ENCODE data around the gene CHI3L1.

Gene CHI3L1

DNA sequence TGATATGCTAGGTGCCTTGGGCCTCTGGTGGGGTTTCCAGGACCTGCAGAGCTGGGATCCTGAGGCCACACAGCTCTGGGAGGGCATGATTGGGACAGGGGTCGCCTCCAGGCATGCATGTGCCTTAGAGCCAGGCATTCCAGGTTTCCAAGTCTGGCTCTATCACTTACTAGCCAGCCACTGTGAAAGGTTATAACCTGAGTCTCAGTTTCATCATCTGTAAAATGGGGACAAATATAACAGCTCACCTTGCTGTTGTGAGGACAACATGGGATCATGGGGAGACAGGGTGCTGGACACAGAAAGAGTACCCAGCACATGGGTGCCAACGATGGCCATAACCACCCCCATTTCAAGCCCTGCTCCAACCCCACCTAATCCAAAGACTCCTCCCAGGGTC is 2.7 kb downstream of the CHI3L1 start:
- no peak for DNase-seq (ENCODE audit: low spot score)
- Histone ChIP-seq H3K4me3 (no peak overlapping the region), H3K27ac (no peak overlapping the region)
- TF ChIP-seq, protein P1, sequence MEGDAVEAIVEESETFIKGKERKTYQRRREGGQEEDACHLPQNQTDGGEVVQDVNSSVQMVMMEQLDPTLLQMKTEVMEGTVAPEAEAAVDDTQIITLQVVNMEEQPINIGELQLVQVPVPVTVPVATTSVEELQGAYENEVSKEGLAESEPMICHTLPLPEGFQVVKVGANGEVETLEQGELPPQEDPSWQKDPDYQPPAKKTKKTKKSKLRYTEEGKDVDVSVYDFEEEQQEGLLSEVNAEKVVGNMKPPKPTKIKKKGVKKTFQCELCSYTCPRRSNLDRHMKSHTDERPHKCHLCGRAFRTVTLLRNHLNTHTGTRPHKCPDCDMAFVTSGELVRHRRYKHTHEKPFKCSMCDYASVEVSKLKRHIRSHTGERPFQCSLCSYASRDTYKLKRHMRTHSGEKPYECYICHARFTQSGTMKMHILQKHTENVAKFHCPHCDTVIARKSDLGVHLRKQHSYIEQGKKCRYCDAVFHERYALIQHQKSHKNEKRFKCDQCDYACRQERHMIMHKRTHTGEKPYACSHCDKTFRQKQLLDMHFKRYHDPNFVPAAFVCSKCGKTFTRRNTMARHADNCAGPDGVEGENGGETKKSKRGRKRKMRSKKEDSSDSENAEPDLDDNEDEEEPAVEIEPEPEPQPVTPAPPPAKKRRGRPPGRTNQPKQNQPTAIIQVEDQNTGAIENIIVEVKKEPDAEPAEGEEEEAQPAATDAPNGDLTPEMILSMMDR (IDR thresholded peaks at IDR 0.05) = no peak

DNA sequence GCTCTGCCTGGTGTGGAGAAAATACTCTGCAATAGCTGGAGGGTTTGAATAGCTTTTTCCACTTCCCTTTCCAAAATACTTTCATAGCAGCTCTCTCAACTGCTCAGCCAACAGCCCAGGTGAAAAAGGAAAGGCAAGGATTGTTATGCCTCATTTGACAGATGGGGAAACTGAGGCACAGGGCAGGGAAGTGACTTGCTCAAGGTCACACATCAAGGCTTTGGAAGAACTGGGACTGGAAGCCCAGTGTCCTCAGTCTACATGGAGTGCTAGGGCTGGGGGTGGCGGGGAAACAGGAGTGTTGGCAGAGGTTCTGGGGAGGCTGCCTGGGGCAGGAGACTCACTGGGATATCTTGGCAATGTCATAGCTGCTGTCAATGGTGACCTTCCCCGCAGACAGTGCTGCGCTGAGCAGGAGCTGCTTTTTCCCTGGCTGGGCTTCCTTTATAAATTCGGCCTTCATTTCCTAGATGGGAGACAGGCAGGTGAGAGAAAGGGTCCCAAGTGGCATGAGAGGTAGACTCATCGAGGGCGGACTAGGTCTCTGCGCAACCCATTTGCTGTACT is 4.0 kb downstream of the CHI3L1 start:
- no peak for DNase-seq (ENCODE audit: low spot score)
- TF ChIP-seq, protein P1 (IDR thresholded peaks at IDR 0.05) = no peak
- no peak overlapping the region for H3K4me3 ChIP-seq
- no peak overlapping the region for H3K27ac ChIP-seq

DNA sequence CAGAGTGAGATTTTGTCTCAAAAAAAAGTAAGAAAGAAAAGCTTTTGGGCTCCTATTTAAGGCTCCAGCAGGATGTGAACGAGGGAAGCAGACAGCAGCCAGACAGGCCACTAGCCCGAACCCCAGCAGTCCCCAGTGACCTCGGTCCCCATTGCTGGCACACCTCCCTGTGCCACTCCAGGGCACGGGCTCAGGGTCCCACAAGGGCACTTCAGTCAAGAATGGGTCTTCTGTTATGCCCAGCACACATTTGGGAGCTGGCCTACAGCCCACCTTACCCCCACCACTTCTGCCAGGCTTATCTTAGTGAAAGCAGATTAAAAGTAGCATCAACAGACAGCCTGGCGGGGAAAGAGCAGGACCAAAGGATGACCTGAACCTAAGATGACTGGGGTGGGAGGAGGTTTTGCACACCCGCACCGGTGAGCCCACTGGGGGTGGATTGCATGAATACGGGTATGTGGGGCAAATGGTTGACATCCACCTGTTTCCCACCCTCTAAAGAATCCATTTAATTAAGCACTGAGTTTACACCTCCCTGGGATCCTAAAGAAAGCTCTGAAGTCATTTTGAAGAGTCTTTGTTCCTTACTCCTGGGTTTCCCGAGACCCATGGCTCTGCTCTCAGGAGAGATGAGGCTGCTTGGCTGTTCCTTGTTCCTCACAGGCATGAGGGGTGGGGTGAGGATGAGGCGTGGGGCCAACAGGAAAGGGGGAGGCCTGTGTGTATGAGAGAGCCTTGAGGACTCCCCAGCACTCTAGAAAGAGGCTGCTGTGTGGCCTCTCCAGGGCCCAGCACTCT is 4.7 kb downstream of the CHI3L1 start:
- TF ChIP-seq, protein P1 (IDR thresholded peaks at IDR 0.05) = no peak
- H3K4me3 ChIP-seq = no peak overlapping the region
- no peak overlapping the region for H3K27ac ChIP-seq
- DNase-seq (ENCODE audit: low spot score) = no peak

DNA sequence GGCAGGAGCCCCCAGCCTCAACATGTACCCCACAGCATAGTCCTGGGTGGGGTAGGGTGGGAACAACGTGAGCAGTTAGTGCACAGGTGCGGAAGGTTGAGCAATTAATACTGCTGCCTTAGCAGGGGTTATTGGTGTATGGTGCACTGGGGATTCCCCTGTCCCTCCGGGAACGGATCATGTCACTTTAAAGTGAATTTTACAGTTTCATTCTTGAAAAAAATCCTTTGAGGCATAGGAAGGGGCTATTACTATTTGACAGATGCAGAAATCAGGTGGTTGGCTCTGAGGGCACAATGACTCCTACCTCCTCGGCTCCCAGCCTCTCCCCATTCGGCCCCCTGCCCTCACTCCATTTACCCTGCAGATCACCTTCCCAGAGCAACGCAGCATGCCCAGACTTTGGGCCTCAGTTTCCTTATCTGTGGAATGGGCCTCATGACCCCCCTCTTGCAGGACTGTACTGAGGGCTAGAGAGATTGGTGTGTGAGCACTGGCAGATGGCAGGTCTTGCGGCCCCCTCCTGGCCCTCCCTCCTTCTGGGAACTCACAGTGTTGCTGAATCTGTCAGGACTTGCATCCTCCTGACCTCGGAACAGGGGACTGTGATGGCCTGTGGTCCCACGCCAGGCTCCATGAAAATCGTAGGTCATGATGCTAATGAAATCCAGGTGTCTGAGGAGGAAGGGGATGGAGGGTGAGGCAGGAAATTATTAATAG is 5.7 kb downstream of the CHI3L1 start:
- no peak for DNase-seq (ENCODE audit: low spot score)
- TF ChIP-seq, protein P1 (IDR thresholded peaks at IDR 0.05) = no peak
- H3K27ac ChIP-seq = no peak overlapping the region
- H3K4me3 ChIP-seq = no peak overlapping the region

DNA sequence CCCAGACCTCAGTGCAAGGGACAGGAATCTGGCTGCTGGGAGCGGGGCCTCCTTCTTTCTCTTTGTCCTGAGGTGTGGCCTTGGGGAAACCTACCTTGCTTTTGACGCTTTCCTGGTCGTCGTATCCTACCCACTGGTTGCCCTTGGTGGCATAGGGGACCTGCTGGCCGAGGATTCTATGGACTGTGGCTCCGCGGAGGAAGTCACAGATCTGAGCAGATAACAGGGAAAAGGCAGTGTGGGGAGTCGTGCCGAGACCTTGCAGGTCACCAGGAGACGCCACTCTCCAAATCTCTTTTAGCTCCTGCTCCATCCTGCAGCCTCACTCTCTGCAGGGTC is 6.9 kb downstream of the CHI3L1 start:
- DNase-seq (ENCODE audit: low spot score) = no peak
- no peak overlapping the region for H3K27ac ChIP-seq
- TF ChIP-seq, protein P1 (IDR thresholded peaks at IDR 0.05) = no peak
- H3K4me3 ChIP-seq = no peak overlapping the region

DNA sequence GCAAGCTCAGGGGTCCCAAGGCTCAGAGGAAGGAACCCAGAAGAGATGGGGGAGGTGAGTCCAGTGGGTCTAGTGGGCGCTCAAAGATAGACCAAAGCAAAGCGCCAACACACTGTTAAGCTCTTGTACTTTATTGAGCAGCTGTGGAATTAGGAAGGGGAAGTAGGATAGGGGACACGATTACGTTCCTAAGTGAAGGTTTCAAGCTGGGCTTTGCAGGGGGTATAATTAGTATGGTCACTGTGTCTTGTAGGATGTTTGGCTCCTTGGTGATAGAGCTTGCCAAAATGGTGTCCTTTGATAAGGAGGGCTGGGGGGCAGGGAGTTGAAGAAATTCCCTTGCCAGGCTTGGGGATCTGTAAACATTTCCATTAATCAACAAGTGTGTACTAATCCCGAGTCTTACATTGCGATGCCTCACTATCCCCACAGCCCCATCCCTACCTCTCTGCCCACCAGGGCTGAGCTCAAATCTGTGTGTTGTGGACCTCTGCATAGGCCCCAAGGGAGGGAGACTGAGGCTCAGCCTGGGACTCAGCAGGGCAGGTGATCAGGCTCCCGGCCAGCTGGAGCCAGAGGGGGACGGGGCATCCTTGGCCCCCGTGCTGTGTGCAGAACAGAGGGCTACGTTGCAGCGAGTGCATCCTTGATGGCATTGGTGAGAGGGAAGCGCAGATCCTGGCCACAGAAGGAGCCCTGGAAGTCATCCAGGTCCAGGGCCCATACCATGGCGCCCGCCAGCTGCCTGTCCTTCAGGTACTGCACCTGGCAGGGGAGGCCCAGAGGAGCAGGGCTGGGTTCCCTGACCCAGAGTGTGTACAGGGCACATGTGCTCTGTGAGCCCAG is 7.5 kb downstream of the CHI3L1 start:
- TF ChIP-seq, protein P1 (IDR thresholded peaks at IDR 0.05) = no peak
- DNase-seq (ENCODE audit: low spot score) = no peak
- Histone ChIP-seq H3K27ac (no peak overlapping the region), H3K4me3 (no peak overlapping the region)

Measured in coronary artery (tissue), 2 donors.